HEK293T (cell line): ENCODE data around the gene EFHC1.
A peak's percentile ranks its signal among the peaks of the same experiment; 100 is the strongest.

Experiments used
- CTCF ChIA-PET: fragments of 350-600 bp; formaldehyde crosslinking; extraction: SDS; loops from one replicate; lab custom pipeline; 2021; ENCODE audit warnings: antibody characterized with exemption, inconsistent platforms; lab: Yijun Ruan, JAX
- POLR2A ChIA-PET: fragments of 350-600 bp; formaldehyde crosslinking; extraction: SDS; loops from one replicate; lab custom pipeline; 2020; ENCODE audit warnings: antibody characterized with exemption, inconsistent platforms; lab: Yijun Ruan, JAX
- DNase-seq: peaks from one replicate; pipeline ENCODE4 v3.0.0; 2012; ENCODE audit warnings: mixed read lengths; ENCODE audit errors: extremely low spot score
- ARNT ChIP-seq: fragments of 450-650 bp; IDR thresholded peaks from 2 replicates; pipeline ENCODE4 v1.6.1; 2017; ENCODE audit warnings: mild to moderate bottlenecking
- BHLHE40 ChIP-seq: fragments of 450-650 bp; IDR thresholded peaks from 2 replicates; pipeline ENCODE4 v1.6.1; 2016; ENCODE audit warnings: mild to moderate bottlenecking, moderate library complexity, borderline replicate concordance
- CTBP1 ChIP-seq: fragments of 450-650 bp; IDR thresholded peaks from 2 replicates; pipeline ENCODE4 v1.6.1; 2016; ENCODE audit warnings: borderline replicate concordance
- ELF4 ChIP-seq: fragments of 450-650 bp; IDR thresholded peaks from 2 replicates; pipeline ENCODE4 v1.6.1; 2017; ENCODE audit warnings: antibody characterized with exemption
- FOXA1 ChIP-seq: fragments of 450-650 bp; IDR thresholded peaks from 2 replicates; pipeline ENCODE4 v1.6.1; 2016; ENCODE audit warnings: mild to moderate bottlenecking
- FOXK2 ChIP-seq: fragments of 450-650 bp; IDR thresholded peaks from 2 replicates; pipeline ENCODE4 v1.6.1; 2016; ENCODE audit warnings: mild to moderate bottlenecking
- FOXM1 ChIP-seq: fragments of 450-650 bp; IDR thresholded peaks from 2 replicates; pipeline ENCODE4 v1.6.1; 2017; ENCODE audit warnings: mild to moderate bottlenecking, borderline replicate concordance
- HDGF ChIP-seq: fragments of 450-650 bp; IDR thresholded peaks from 2 replicates; pipeline ENCODE4 v1.6.1; 2017; ENCODE audit warnings: antibody characterized with exemption, borderline replicate concordance
- L3MBTL2 ChIP-seq: fragments of 450-650 bp; conservative IDR thresholded peaks from 2 replicates; pipeline ENCODE4 v1.6.1; 2016; ENCODE audit warnings: mild to moderate bottlenecking
- LEF1 ChIP-seq: fragments of 450-650 bp; IDR thresholded peaks from 2 replicates; pipeline ENCODE4 v1.6.1; 2017; ENCODE audit warnings: mild to moderate bottlenecking, borderline replicate concordance
- NFRKB ChIP-seq: fragments of 450-650 bp; IDR thresholded peaks from 2 replicates; pipeline ENCODE4 v1.6.1; 2016; ENCODE audit warnings: mild to moderate bottlenecking, moderate library complexity
- PKNOX1 ChIP-seq: fragments of 450-650 bp; IDR thresholded peaks from 2 replicates; pipeline ENCODE4 v1.6.1; 2016
- SP1 ChIP-seq: fragments of 450-650 bp; IDR thresholded peaks from 2 replicates; pipeline ENCODE4 v1.6.1; 2017
- SUZ12 ChIP-seq: fragments of 450-650 bp; IDR thresholded peaks from 2 replicates; pipeline ENCODE4 v1.6.1; 2016; ENCODE audit warnings: mild to moderate bottlenecking
- TARDBP ChIP-seq: fragments of 450-650 bp; IDR thresholded peaks from 2 replicates; pipeline ENCODE4 v1.6.1; 2016
- ZNF384 ChIP-seq: fragments of 450-650 bp; IDR thresholded peaks from 2 replicates; pipeline ENCODE4 v1.6.1; 2016

EFHC1 gene

GRCh38 chr6:52513896-52514295, 93.8 kb downstream of the EFHC1 start:
- TF ChIP-seq BHLHE40 = no peak
- no peak for TF ChIP-seq FOXK2
- no peak for TF ChIP-seq SP1
- no peak for TF ChIP-seq ZNF384
- TF ChIP-seq LEF1 = no peak
- TF ChIP-seq ELF4 = no peak
- TF ChIP-seq TARDBP = no peak
- no peak for TF ChIP-seq L3MBTL2
- TF ChIP-seq FOXA1 = no peak
- no peak for TF ChIP-seq NFRKB
- TF ChIP-seq ARNT = no peak
- TF ChIP-seq SUZ12 = no peak
- no peak for TF ChIP-seq PKNOX1
- CTCF ChIA-PET = no interaction called here
- POLR2A ChIA-PET = no interaction called here
- DNase-seq = no peak

GRCh38 chr6:52514514-52514913, 94.4 kb downstream of the EFHC1 start:
- CTCF ChIA-PET = no interaction called here
- POLR2A ChIA-PET = no interaction called here
- DNase-seq = no peak
- TF ChIP-seq ARNT (no peak), HDGF (no peak), TARDBP (no peak), PKNOX1 (no peak), ELF4 (no peak), FOXM1 (no peak), SUZ12 (no peak), SP1 (no peak), BHLHE40 (no peak)

- no peak for DNase-seq
- ChIA-PET POLR2A (no interaction called here), CTCF (no interaction called here)
- TF ChIP-seq PKNOX1 (no peak), ELF4 (no peak), FOXM1 (no peak), L3MBTL2 (no peak), BHLHE40 (no peak), CTBP1 (no peak), SP1 (no peak), SUZ12 (no peak), TARDBP (no peak), HDGF (no peak), LEF1 (no peak), FOXK2 (no peak), FOXA1 (no peak), NFRKB (no peak)
Observed at GRCh38 chr6:52515219-52515960, 95.2 kb downstream of the EFHC1 start.

- TF ChIP-seq ZNF384 (no peak), CTBP1 (no peak)
- POLR2A ChIA-PET = interaction anchor here (1.5 kb wide), 1 partner anchor 96 kb away, joined by 4 read pairs; the partner anchor contains the start of gene EFHC1
- CTCF ChIA-PET = no interaction called here
Observed at GRCh38 chr6:52516269-52516668, 96.1 kb downstream of the EFHC1 start.

GRCh38 chr6:52516943-52517342, 96.8 kb downstream of the EFHC1 start:
- POLR2A ChIA-PET = interaction anchor here (1.5 kb wide), 1 partner anchor 97 kb away, joined by 4 read pairs; the partner anchor contains the start of gene EFHC1
- CTCF ChIA-PET = no interaction called here
- TF ChIP-seq FOXK2 (no peak), HDGF (no peak), SP1 (no peak), PKNOX1 (no peak), FOXA1 (no peak), ARNT (no peak), CTBP1 (no peak), ELF4 (no peak), ZNF384 (no peak), TARDBP (no peak), LEF1 (no peak), NFRKB (no peak)
- no peak for DNase-seq

More at GRCh38 chr6:52516269-52516668, 96.1 kb downstream of the EFHC1 start:
- DNase-seq = no peak

GRCh38 chr6:52517502-52518278, 97.5 kb downstream of the EFHC1 start:
- CTCF ChIA-PET = no interaction called here
- no peak for TF ChIP-seq ZNF384
- TF ChIP-seq L3MBTL2 = no peak
- no peak for TF ChIP-seq TARDBP
- TF ChIP-seq PKNOX1 = no peak
- TF ChIP-seq CTBP1 = no peak
- TF ChIP-seq ELF4 = no peak
- TF ChIP-seq FOXA1 = no peak
- TF ChIP-seq HDGF = no peak
- TF ChIP-seq BHLHE40 = no peak
- TF ChIP-seq FOXK2 = no peak
- no peak for TF ChIP-seq FOXM1
- POLR2A ChIA-PET = interaction anchor here (1.5 kb wide), 1 partner anchor 97 kb away, joined by 4 read pairs; the partner anchor contains the start of gene EFHC1
- DNase-seq = peak; percentile 77
